Suprapubic skin (tissue), 4 donors: Measurements from ENCODE around the gene GPC5. TPM values are rescaled to one million over a fixed set of nuclear protein-coding genes. Genes with fewer than 3 reads are reported as not detected.

Source experiments
- DNase-seq, 2 donors: peaks; one replicate each; pipeline ENCODE4 v3.0.0-alpha.2; 2019; ENCODE audit warnings: low spot score in 2 of 2
- H3K27ac ChIP-seq: fragments of 200-600 bp; sonication (generic); one replicate; pipeline ENCODE4 v1.5.1; 2019
- H3K27me3 ChIP-seq: fragments of 200-600 bp; sonication (generic); one replicate; pipeline ENCODE4 v1.5.1; 2019
- H3K36me3 ChIP-seq: fragments of 200-600 bp; sonication (generic); one replicate; pipeline ENCODE4 v1.5.1; 2019
- H3K4me1 ChIP-seq: fragments of 200-600 bp; sonication (generic); one replicate; pipeline ENCODE4 v1.5.1; 2019
- H3K4me3 ChIP-seq: fragments of 200-600 bp; sonication (generic); one replicate; pipeline ENCODE4 v1.5.1; 2019; ENCODE audit warnings: mild to moderate bottlenecking
- H3K9me3 ChIP-seq: fragments of 200-600 bp; sonication (generic); one replicate; pipeline ENCODE4 v1.5.1; 2019
- EP300 ChIP-seq: sonication (generic); formaldehyde crosslinking; IDR thresholded peaks from one replicate; pipeline ENCODE4 v1.6.1; 2017; ENCODE audit warnings: antibody characterized with exemption
- POLR2A ChIP-seq, 2 donors: fragments of 450-650 bp; IDR thresholded peaks; one replicate each; pipeline ENCODE4 v1.6.1; 2017; ENCODE audit warnings: antibody characterized with exemption in 2 of 2, mild to moderate bottlenecking in 2 of 2, moderate library complexity in 2 of 2
- POLR2AphosphoS5 ChIP-seq, 3 donors: sonication (generic); formaldehyde crosslinking; IDR thresholded peaks; one replicate each; pipeline ENCODE4 v1.6.1; 2017; ENCODE audit warnings: antibody characterized with exemption in 3 of 3
- WGBS: methylation state at CpG from one replicate; pipeline ENCODE4 v1.1.5; 2018; 5-methylcytosine and 5-hydroxymethylcytosine counted together
- total RNA-seq, 4 donors: library from RNA; depleted of rRNA; stranded (reverse); fragments of >200 nt; gene quantifications; one replicate each; pipeline ENCODE4 v1.1.0, GENCODE V29; 2016
- TF ChIP-seq, protein P1 (sequence below), 2 donors: fragments of 200-600 bp in 1 of 2; fragments of 450-650 bp in 1 of 2; sonication (generic) in 1 of 2; IDR thresholded peaks; one replicate each; pipeline ENCODE4 v1.5.1; 2016 to 2019; ENCODE audit warnings: antibody characterized with exemption in 2 of 2, mild to moderate bottlenecking in 1 of 2, moderate library complexity in 1 of 2

Gene GPC5
- total RNA-seq, 4 donors from 2014 or later = 0.55 TPM; not detected in 3

DNA sequence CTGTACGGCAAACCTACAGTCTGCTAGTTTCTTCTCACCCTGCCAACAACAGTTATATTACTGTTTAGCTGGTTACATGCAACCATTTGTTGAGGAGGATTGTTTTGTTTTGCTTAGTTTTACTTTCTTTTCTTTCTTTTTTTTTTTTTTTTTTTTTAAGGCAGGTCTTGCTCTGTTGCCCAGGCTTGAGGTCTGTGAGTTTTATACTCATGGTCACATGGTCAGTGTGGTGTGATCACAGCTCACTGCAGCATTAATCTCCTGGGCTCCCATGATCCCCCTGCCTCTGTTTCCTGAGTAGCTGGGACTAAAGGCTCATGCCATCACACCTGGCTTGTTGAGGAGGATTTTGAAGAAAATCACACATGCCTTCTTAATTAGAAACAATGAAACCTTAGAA is 505.6 kb downstream of the GPC5 start:
- WGBS = 0% methylated on average over 1 of the region's 1 CpG
- DNase-seq = no peak
- H3K27ac ChIP-seq = no peak overlapping the region
- H3K36me3 ChIP-seq = no peaks in the 10 kb centered on the region
- H3K9me3 ChIP-seq = no peaks in the 10 kb centered on the region
- H3K4me1 ChIP-seq = no peaks in the 10 kb centered on the region
- TF ChIP-seq, protein P1, sequence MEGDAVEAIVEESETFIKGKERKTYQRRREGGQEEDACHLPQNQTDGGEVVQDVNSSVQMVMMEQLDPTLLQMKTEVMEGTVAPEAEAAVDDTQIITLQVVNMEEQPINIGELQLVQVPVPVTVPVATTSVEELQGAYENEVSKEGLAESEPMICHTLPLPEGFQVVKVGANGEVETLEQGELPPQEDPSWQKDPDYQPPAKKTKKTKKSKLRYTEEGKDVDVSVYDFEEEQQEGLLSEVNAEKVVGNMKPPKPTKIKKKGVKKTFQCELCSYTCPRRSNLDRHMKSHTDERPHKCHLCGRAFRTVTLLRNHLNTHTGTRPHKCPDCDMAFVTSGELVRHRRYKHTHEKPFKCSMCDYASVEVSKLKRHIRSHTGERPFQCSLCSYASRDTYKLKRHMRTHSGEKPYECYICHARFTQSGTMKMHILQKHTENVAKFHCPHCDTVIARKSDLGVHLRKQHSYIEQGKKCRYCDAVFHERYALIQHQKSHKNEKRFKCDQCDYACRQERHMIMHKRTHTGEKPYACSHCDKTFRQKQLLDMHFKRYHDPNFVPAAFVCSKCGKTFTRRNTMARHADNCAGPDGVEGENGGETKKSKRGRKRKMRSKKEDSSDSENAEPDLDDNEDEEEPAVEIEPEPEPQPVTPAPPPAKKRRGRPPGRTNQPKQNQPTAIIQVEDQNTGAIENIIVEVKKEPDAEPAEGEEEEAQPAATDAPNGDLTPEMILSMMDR (IDR thresholded peaks at IDR 0.05) = no peak
- no peak for TF ChIP-seq POLR2A (IDR thresholded peaks at IDR 0.05)
- TF ChIP-seq EP300 = no peak
- no peak for TF ChIP-seq POLR2AphosphoS5 (IDR thresholded peaks at IDR 0.05)
- H3K27me3 ChIP-seq = no peaks in the 10 kb centered on the region
- H3K4me3 ChIP-seq = no peak overlapping the region

DNA sequence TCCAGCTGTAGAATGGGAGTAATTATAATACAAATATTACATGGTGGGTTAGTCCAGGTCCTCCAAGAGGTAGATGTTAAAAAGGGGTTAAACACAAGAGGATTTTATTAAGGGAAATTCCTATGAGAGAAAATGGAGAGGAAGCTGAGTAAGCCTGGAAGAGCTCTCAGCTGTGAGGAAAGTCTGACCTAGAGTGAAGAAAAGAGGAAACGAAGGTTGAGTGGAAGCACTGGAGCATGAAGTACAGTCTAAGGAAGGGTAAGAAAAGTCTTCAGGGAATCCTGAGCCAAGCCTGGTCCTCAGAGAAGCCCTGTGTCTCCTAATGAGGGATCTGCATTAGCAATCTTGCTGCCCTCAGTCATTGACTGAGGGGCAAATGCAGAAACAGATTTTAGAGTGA is 506.2 kb downstream of the GPC5 start:
- no peak for DNase-seq
- Histone ChIP-seq H3K4me1 (no peaks in the 10 kb centered on the region), H3K27me3 (no peaks in the 10 kb centered on the region), H3K4me3 (no peak overlapping the region), H3K9me3 (no peaks in the 10 kb centered on the region), H3K36me3 (no peaks in the 10 kb centered on the region), H3K27ac (no peak overlapping the region)
- TF ChIP-seq POLR2AphosphoS5 (IDR thresholded peaks at IDR 0.05) = no peak
- TF ChIP-seq POLR2A (IDR thresholded peaks at IDR 0.05) = no peak
- TF ChIP-seq, protein P1 (IDR thresholded peaks at IDR 0.05) = no peak
- TF ChIP-seq EP300 = no peak
- 66% methylated on average over 1 of the region's 1 CpG for WGBS

DNA sequence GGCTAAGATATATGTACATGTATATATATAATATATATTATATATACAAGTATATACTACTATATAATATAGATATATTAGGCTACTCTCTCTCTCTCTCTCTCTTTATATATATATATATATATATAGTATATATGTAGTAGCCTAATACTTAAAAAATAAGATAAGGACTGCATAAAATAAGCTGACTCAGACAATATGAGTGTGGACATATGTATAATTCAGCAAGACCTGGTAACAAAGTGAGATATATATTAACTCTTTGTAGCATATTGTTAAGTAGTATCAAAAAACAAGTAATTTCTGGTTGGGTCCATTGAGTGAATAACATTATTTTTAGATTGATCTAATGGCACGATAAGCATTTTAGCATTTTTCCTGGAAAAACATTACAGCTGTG is 509.0 kb downstream of the GPC5 start:
- Histone ChIP-seq H3K4me3 (no peak overlapping the region), H3K27ac (no peak overlapping the region), H3K4me1 (no peaks in the 10 kb centered on the region), H3K36me3 (no peaks in the 10 kb centered on the region), H3K27me3 (no peaks in the 10 kb centered on the region), H3K9me3 (no peaks in the 10 kb centered on the region)
- DNase-seq = no peak
- TF ChIP-seq EP300 (no peak), POLR2AphosphoS5 (IDR thresholded peaks at IDR 0.05) (no peak), POLR2A (IDR thresholded peaks at IDR 0.05) (no peak)
- TF ChIP-seq, protein P1 (IDR thresholded peaks at IDR 0.05) = no peak
- WGBS = 71% methylated on average over 1 of the region's 1 CpG

DNA sequence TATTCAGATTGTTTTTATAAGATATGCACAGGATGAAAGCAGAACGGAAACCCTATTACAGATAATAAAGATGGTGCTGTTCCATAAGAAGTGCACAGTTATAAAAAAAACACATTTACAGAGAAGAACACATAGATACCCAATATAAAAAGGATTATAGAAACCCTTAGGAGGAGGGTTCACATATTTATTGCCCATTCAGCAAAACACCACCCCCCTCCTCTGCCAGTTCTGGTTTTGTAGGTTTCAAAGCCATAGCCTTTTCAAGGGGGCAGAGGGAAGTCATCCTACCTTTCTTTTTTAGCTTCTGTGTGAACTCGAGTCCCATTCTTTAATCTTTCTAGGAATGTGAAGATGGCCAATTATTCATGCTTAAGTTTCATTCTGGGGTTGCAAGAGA is 511.2 kb downstream of the GPC5 start:
- WGBS = 77% methylated on average over 2 of the region's 2 CpGs
- no peaks in the 10 kb centered on the region for H3K36me3 ChIP-seq
- TF ChIP-seq POLR2AphosphoS5 (IDR thresholded peaks at IDR 0.05) = no peak
- no peak for TF ChIP-seq POLR2A (IDR thresholded peaks at IDR 0.05)
- TF ChIP-seq EP300 = no peak
- TF ChIP-seq, protein P1 (IDR thresholded peaks at IDR 0.05) = no peak

GRCh38 chr13:91922969-91923592 is 524.7 kb downstream of the GPC5 start:
- Histone ChIP-seq H3K27me3 (no peaks in the 10 kb centered on the region), H3K4me1 (no peaks in the 10 kb centered on the region), H3K9me3 (no peaks in the 10 kb centered on the region), H3K36me3 (no peaks in the 10 kb centered on the region), H3K4me3 (no peak overlapping the region), H3K27ac (no peak overlapping the region)
- WGBS = 74% methylated on average over 6 of the region's 6 CpGs
- no peak for TF ChIP-seq POLR2AphosphoS5 (IDR thresholded peaks at IDR 0.05)
- TF ChIP-seq EP300 = no peak
- DNase-seq = no peak

More for the DNA sequence above, 511.2 kb downstream of the GPC5 start:
- DNase-seq = no peak
- Histone ChIP-seq H3K27me3 (no peaks in the 10 kb centered on the region), H3K9me3 (no peaks in the 10 kb centered on the region), H3K27ac (no peak overlapping the region), H3K4me1 (no peaks in the 10 kb centered on the region), H3K4me3 (no peak overlapping the region)

DNA sequence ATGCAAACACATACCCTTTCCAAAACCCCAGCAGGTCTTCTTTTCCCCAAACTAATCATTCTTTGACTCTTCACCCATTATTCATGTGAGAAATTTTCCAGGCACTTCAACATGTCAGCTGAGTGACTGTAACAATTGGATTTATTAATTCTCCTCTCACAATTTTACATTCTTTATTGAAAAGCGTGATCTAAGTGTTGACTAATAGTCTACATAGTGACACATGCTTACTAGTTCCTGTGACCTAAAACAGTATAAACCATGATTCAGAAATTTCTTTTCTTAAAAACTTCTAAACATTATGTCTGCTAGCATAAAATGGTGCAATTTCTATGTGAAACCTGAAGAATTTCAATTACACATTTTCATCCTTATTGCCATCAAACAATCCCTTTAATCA is 532.3 kb downstream of the GPC5 start:
- H3K9me3 ChIP-seq = no peaks in the 10 kb centered on the region
- H3K27ac ChIP-seq = no peak overlapping the region
- H3K4me1 ChIP-seq = no peaks in the 10 kb centered on the region
- no peaks in the 10 kb centered on the region for H3K27me3 ChIP-seq
- no peak for DNase-seq
- TF ChIP-seq, protein P1 (IDR thresholded peaks at IDR 0.05) = no peak
- TF ChIP-seq POLR2A (IDR thresholded peaks at IDR 0.05) (no peak), POLR2AphosphoS5 (IDR thresholded peaks at IDR 0.05) (no peak), EP300 (no peak)
- WGBS = 63% methylated on average over 1 of the region's 1 CpG
- H3K4me3 ChIP-seq = no peak overlapping the region
- H3K36me3 ChIP-seq = no peaks in the 10 kb centered on the region
